Erythroblast (primary cell): Measurements from ENCODE around the gene TFF2.
A peak's percentile ranks its signal among the peaks of the same experiment; 100 is the strongest.

Source experiments
- DNase-seq, 2 experiments: peaks; one replicate each; lab custom pipeline; 2025; lab: John Stamatoyannopoulos, UW
- GATA1 ChIP-seq: IDR thresholded peaks from 2 replicates; pipeline ENCODE4 v1.6.1; 2011; ENCODE audit warnings: low read depth, mild to moderate bottlenecking, control low read depth, low read length, moderate library complexity
- POLR2A ChIP-seq: IDR thresholded peaks from 2 replicates; pipeline ENCODE4 v1.6.1; 2011; ENCODE audit warnings: mild to moderate bottlenecking, low read length

TFF2 gene

DNA sequence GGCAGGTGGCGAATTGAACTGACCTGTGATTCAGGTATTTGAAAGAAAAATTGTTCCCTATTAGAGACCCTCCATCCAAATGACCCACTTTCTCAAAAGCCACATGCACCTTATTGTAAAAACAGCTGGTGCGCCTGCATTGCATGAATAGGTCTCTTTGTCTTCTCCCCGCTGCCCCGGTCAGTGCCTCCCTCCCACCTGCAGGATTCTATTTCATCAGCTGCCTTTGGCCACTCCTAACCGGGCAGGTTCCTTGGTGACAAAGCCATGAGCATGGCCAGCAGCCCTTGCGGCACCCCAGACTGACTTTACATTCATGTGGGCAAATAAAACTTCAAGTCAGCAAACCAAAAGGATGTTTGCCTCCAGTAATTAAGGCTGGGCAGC lies 38.6 kb upstream of the TFF2 start:
- no peak for TF ChIP-seq GATA1
- no peak for TF ChIP-seq POLR2A
- no peak for DNase-seq

DNA sequence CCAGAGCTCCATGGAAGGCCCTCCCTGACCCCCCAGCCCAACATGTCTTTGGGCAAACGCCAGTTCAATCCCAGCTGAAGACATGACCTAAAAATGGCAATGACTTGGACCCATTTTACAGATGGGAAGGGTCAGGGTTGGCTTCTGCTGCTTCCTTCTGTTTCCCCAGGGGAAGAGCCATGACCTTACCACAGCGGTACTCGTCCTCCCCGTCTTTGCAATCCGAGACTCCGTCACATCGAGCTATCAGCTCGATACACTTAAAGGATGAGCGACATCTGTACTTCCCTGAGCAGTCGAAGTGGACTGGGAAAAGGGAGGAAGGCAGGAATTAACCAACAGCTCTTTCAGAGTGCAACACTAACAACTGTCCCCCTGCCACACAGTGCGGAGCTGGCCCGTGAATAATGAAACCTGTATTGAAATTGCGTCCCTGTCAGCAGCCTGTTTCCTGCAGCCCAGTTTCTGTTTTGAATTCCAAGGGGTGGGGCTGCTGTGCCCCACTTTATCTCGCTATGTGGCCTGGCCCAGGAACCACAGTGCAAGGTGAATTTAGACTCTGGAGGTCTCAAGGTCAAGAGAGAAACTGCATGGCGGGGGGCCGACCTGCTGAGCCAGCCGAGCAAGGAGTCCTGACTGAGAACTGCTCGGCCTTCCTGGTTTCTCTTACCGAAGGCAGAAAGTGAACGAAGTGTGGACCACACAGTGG lies 38.1 kb upstream of the TFF2 start:
- no peak for DNase-seq
- no peak for TF ChIP-seq POLR2A
- no peak for TF ChIP-seq GATA1

DNA sequence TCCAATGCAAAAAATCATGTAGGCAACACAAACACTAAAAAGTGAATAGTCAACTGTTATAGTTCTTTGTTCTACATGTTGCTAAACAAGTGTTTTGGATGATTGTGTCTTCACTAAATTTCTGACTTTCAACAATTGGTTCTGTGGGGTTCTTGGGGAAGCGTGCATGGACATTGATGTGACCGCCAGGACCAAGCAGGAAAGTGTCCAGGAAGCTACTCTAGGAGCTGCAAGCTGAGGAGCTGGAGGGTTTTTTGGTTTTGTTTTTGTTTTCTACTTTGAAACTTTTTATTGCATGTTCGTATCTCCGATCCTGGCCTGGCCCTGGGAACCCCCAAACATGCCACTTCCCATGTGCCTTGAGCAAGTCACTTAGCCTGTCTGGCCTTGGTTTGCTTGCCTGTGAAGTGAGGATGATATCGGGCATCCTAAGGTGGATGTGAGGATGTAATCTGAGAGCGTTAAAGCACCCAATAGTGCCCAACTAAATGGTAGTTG lies 37.1 kb upstream of the TFF2 start:
- TF ChIP-seq POLR2A, result no peak
- TF ChIP-seq GATA1, result no peak

DNA sequence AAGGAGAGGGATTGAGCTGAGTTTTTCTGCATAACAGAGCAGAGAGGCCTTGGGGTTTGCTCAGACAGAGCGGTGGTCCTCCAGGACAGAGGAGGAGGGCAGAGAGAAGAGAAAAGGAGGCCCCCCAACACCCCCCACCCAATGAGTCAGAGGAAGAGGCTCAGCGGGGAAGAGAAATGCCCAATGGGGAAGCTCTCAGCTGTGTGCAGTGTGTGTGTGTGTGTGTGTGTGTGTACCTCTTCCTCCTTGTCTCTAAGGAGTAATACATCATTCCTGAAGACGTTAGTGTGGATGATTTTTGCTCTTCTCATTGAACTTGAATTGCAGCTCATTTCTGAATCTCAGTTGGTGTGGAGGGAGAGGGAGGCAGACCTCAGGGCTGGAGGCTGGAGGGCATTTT lies 36.4 kb upstream of the TFF2 start:
- DNase-seq, result no peak

More for the DNA sequence above, 37.1 kb upstream of the TFF2 start:
- DNase-seq, result no peak

DNA sequence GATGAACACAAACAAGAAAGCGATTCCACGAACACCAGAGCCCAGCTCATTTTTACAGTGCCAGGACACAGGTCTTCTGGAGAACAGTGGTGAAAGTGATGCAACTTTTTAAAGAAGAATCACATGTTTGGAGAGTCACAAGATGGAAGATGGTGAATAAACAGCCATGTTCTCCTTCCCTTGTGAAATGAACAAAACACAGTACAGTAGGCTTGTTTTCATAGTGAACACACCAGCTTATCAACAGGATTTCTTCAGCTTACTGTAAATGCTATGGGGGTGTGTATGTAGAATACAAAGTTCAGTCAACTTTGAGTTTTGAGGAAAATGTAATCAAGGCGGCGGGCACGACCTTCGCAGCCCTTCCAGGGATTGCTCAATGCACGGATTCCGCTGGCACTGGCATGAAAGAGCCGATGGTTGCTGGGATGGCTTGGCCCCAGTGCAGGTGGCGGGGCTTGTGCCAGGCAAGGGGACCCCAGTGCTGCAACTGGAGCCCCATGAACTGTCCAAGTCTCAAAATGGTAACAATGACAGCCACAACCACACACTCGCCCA lies 35.3 kb upstream of the TFF2 start:
- no peak for TF ChIP-seq POLR2A
- no peak for TF ChIP-seq GATA1

More for the DNA sequence above, 36.4 kb upstream of the TFF2 start:
- no peak for TF ChIP-seq POLR2A
- TF ChIP-seq GATA1, result no peak

DNA sequence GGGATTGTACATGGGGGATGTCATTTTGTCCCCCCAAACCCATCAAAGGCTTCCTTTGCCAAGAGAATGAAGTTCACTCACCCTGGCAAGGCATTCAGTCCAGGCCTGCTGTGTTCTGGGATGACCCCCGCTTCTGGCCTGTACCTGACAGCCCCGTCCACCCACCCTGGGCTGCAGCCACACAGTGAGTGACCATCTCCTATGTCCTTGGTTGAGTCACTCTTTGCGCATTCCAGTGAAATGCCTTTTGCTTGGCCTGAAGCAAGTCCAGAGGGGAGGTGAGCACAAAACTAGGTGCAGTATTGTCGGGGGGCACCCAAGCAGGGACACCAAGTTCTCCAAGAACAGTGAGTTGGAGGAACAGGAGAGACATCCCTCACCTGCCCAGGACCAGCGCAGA lies 34.8 kb upstream of the TFF2 start:
- DNase-seq, result no peak
- no peak for TF ChIP-seq GATA1
- TF ChIP-seq POLR2A, result no peak

More for the DNA sequence above, 35.3 kb upstream of the TFF2 start:
- DNase-seq, result no peak

DNA sequence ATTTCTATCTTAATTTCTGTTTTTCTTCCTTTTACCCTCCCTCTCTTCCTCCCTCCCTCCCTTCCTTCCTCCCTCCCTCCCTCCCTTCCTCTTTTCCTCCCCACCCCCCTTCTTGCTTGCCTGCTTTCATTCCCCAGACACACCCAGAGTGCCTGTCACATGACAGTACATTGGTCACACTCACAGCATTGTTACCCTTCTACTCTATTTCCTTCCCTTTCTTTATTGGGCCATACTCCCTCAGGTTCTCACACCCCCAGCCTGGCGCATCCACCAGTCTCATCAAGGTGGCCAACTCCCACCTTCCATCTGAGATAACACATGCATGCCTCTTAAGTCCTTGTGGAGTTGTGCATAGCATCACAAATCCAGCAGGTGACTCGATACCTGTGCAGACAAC lies 34.2 kb upstream of the TFF2 start:
- TF ChIP-seq POLR2A (no peak), GATA1 (no peak)
- DNase-seq, result no peak

DNA sequence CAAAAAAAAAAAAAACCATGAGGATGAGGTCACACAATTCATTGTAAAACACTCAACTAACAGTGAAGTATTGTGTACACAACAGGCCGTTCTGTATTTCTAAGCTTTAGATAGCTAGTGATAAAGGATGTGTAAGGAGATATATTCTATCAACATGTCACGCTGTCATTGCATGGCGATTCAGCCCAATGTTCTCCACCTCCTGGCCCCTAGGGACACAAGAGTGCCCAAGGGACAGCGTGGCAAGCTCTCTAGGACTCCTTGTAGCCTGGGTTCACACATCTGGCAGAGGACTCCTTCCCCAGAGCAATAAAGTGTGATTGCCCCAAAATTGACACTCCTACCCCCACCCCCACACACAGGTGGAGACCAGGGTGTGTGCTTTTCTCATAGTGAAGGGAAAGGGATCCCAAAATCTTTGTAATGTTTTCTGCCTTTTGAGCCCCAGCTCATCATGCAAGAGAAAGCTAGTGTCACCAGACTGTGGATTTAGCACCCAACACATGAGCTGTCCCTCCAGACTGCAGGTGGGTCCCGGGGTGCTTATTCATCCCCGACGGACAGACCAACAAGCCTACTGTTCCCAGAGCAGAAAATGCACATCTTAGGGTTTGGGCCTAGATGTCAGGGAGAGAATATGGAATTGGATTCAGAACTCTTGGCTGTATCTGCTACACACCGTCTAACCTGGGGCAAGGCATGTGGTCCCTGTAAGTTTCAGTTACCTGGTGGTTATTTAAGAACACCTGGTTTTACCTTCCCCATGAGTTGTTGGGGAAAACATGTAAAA lies 33.6 kb upstream of the TFF2 start:
- TF ChIP-seq GATA1 (no peak), POLR2A (no peak)
- no peak for DNase-seq

DNA sequence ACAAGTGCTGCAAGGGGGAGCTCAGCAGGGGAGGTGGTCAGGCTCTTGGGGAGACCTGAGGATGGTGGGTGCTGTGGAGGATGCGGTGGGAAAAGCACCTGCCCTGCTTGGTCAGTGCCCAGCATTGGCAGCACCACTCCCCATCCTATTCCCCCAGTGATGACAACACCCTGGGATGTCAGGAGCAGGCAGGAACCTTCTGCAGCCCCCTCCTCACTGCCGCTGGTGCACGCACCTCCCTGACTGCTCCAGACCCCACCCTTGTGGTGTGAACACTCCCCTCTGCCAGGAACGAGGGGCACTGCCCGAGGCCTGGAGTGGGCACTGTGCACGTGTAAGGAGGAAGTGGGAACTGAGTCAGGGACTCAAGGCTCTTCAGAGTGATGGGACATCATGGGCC lies 32.5 kb upstream of the TFF2 start:
- TF ChIP-seq POLR2A (no peak), GATA1 (no peak)
- no peak for DNase-seq

DNA sequence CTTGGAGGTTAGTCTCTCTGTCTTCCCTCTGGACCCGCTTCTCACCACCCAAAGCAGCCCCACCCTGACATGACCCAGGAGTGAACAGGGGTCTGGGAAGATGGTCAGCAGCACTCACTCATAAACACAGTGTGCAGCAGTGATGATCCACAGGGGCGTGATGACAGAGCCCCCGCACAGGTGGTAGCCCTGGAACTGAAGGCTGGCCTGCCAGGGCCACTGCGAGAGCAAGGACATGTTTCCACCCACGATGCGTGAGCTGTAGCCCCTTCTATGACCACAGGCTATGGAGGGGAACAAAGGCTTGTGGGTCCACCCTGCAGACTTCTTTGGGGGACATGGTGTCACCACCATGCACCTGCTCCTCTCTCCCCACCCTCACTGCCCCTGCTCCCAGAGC lies 32.1 kb upstream of the TFF2 start:
- DNase-seq, result no peak
- TF ChIP-seq POLR2A (no peak), GATA1 (no peak)

DNA sequence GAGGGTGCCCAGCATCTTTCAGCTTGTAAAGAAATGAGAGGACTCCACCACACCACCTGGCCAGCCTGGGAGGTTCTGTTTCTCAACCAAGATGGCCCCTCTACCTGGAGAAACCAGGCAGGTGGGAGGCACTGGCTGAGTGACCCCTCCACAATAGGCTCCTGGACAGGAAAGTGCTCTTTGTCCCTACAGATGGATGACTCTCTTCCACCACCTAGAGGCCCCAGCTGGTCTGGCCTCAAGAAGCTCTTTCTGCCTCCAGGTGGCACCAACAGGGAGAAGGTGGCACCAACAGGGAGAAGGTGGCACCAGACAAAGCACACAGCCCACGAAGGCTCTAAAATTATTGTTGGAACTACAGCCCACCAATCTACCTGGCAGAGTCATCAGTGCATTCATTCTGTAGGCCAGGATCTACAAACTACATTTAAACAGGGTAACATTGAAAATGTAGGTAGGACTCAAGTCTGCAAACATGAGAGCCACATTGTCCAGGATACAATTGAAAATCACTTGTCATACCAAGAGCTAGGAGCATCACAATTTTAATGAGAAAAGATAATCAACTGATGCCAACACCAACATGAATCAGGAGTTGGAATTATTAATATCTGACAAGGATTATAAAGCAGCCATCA lies 30.7 kb upstream of the TFF2 start:
- TF ChIP-seq POLR2A (no peak), GATA1 (no peak)
- DNase-seq, result peak; percentile 17 to 31

DNA sequence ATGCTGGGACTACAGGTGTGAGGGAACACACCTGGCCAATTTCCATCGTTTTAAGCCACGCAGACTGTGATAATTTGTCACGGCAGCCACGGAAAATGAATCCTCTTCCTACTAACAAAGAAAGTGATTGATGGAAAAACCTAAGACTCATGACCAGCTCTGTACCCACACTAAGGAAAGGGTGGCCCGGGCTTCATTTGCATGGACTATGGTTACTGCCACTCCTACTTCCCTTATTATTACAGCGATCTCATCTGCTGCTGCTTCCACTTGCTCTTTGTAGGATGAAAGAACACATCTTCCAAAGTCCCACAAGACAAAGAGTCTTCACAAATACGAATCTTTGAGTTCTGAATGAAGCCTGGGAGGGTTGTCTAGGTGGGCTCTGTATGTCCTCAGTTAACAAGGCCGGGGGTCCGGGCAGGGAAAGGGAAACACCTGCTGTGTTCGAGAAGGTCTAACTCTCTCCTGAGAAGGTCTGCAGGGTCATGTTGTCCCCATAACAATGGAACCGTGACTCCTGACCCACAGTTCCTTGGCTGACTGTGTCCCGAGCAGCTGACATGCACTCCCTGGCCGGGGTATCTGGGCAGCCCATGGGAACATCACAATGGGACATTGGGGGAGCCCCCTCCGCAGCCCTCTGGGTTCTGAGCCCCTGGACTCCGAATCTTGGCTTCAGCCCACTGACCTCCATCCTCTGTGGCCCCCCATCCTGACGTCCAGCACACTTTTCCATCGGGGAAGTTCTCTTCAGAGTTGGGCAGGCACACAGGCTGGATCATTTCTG lies 28.8 kb upstream of the TFF2 start:
- TF ChIP-seq GATA1, result no peak
- no peak for TF ChIP-seq POLR2A
- no peak for DNase-seq

DNA sequence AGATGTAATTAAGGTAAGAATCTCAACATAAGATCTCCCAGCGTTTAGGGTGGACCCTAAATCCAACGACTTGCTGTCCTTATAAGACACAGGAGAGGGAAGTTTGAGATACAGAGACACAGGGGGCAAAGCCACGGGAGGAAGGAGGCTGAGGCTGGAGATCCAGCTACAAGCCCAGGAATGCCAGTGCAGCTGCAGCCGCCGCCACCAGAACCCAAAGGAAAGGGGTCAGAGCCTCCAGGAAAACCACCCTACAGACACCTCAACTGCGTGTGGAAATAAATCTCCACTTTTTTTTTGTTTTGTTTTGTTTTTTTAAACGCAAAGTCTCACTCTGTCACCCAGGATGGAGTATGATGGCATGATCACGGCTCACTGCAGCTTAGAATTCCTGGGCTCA lies 27.6 kb upstream of the TFF2 start:
- no peak for DNase-seq
- TF ChIP-seq POLR2A, result no peak
- TF ChIP-seq GATA1, result no peak
